HepG2 (cell line): ENCODE data around the gene HDAC4. TPM values are rescaled to one million over a fixed set of nuclear protein-coding genes. Genes with fewer than 3 reads are reported as not detected.
A peak's percentile ranks its signal among the peaks of the same experiment; 100 is the strongest.

ENCODE experiments used
- ATAC-seq: fragments of 200-7000 bp; cut with Tn5 transposase; 3 replicates; pipeline ENCODE4 v1.9.1; 2020; ENCODE audit warnings: mild to moderate bottlenecking, moderate library complexity
- BruUV-seq: library from RNA; stranded (reverse); fragments of 400-500 nt; replicated peaks from 2 replicates; lab custom pipeline; 2021; lab: Mats Ljungman, UMichigan
- CTCF ChIA-PET: fragments of 300-600 bp; formaldehyde crosslinking; extraction: SDS; loops from one replicate; lab custom pipeline; 2021; ENCODE audit warnings: low total read pairs, inconsistent platforms, low intra/inter-chr PET ratio; lab: Yijun Ruan, JAX
- POLR2A ChIA-PET: fragments of 350-600 bp; sonication (Branson Sonifier 250); formaldehyde crosslinking; loops from one replicate; lab custom pipeline; 2020; ENCODE audit warnings: antibody characterized with exemption, inconsistent platforms; lab: Yijun Ruan, JAX
- DNase-seq: peaks from one replicate; pipeline ENCODE4 v3.0.0-alpha.2; 2015; ENCODE audit warnings: low spot score
- FAIRE-seq: peaks from 3 replicates; lab custom pipeline; 2011; peaks lifted over from hg19 to GRCh38; lab: Jason Lieb, UNC
- H2AFZ ChIP-seq: one replicate; pipeline ENCODE4 v1.6.1; 2011; ENCODE audit warnings: low read length, inconsistent platforms
- H3K27ac ChIP-seq: fragments of 300-600 bp; 3 replicates; pipeline ENCODE4 v1.8.0; 2011; ENCODE audit warnings: mixed run types, mild to moderate bottlenecking, mixed read lengths, low read length, inconsistent platforms; ENCODE audit not compliant: insufficient read depth; ENCODE audit errors: extremely low read length
- H3K27me3 ChIP-seq, 2 experiments: fragments of 200-600 bp in 1 of 2; 2 replicates in 1 of 2; 3 replicates in 1 of 2; pipeline versions ENCODE4 v1.6.0 to v1.8.0; 2011; ENCODE audit warnings: low read length in 2 of 2, mild to moderate bottlenecking in 2 of 2, moderate library complexity in 2 of 2, inconsistent platforms in 1 of 2; ENCODE audit not compliant: insufficient read depth in 2 of 2, control insufficient read depth in 1 of 2
- H3K36me3 ChIP-seq, 2 experiments: fragments of 200-600 bp in 1 of 2; replicated peaks in 1 of 2; 2 replicates in 1 of 2; 3 replicates in 1 of 2; pipeline versions ENCODE4 v1.5.1 to v1.8.0; 2011; ENCODE audit warnings: low read length in 2 of 2, inconsistent platforms in 1 of 2; ENCODE audit not compliant: insufficient read depth in 2 of 2, control insufficient read depth in 1 of 2
- H3K4me1 ChIP-seq: 2 replicates; pipeline ENCODE4 v1.5.1; 2012; ENCODE audit warnings: low read length, inconsistent platforms; ENCODE audit not compliant: insufficient read depth
- H3K4me2 ChIP-seq: 2 replicates; pipeline ENCODE4 v1.6.0; 2011; ENCODE audit warnings: low read depth, low read length, inconsistent platforms
- H3K4me3 ChIP-seq, 3 experiments: fragments of 200-600 bp in 1 of 3; sonication (generic), shearing (Covaris generic) in 1 of 3; replicated peaks in 1 of 3; 2 replicates each; pipeline ENCODE4 v1.5.1; 2011 to 2016; ENCODE audit warnings: low read length in 3 of 3, inconsistent platforms in 2 of 3, low read depth in 2 of 3, mild to moderate bottlenecking in 2 of 3, control low read depth in 1 of 3, mixed read lengths in 1 of 3; ENCODE audit not compliant: insufficient read depth in 1 of 3
- H3K79me2 ChIP-seq: one replicate; pipeline ENCODE4 v1.6.1; 2011; ENCODE audit warnings: low read length, inconsistent platforms; ENCODE audit not compliant: insufficient read depth
- H3K9ac ChIP-seq: 2 replicates; pipeline ENCODE4 v1.6.0; 2011; ENCODE audit warnings: mild to moderate bottlenecking, low read depth, low read length, inconsistent platforms; ENCODE audit not compliant: insufficient read depth
- H3K9me3 ChIP-seq: 2 replicates; pipeline ENCODE4 v1.5.1; 2012; ENCODE audit warnings: mild to moderate bottlenecking, low read length
- H4K20me1 ChIP-seq: 2 replicates; pipeline ENCODE4 v1.6.0; 2011; ENCODE audit warnings: inconsistent platforms, mild to moderate bottlenecking, low read length, moderate library complexity; ENCODE audit not compliant: insufficient read depth
- ATF4 ChIP-seq, 2 experiments: fragments of 450-650 bp in 1 of 2; sonication (generic) in 1 of 2; formaldehyde crosslinking; IDR thresholded peaks; 2 replicates each; pipeline versions ENCODE4 v1.5.0 to v1.8.0; 2020 to 2022; ENCODE audit warnings: mild to moderate bottlenecking in 1 of 2, missing genetic modification reagents in 1 of 2
- FOXP1 ChIP-seq, 2 experiments: fragments of 450-650 bp in 1 of 2; IDR thresholded peaks; 2 replicates each; pipeline ENCODE4 v1.6.1; 2017 to 2018; ENCODE audit warnings: antibody characterized with exemption in 1 of 2
- MNT ChIP-seq: fragments of 450-650 bp; IDR thresholded peaks from 2 replicates; pipeline ENCODE4 v1.6.1; 2016
- NONO ChIP-seq, 2 experiments: fragments of 450-650 bp in 1 of 2; sonication (generic) in 1 of 2; formaldehyde crosslinking in 1 of 2; IDR thresholded peaks in 1 of 2; conservative IDR thresholded peaks in 1 of 2; 2 replicates each; pipeline versions ENCODE4 v1.6.1 to v1.8.0; 2017 to 2022; ENCODE audit warnings: mild to moderate bottlenecking in 1 of 2, missing genetic modification reagents in 1 of 2, moderate library complexity in 1 of 2
- RORA ChIP-seq: sonication (generic); formaldehyde crosslinking; IDR thresholded peaks from 2 replicates; pipeline ENCODE4 v1.5.0; 2020; ENCODE audit warnings: mild to moderate bottlenecking, missing genetic modification reagents, moderate library complexity
- SALL1 ChIP-seq: sonication (generic); formaldehyde crosslinking; IDR thresholded peaks from 2 replicates; pipeline ENCODE4 v1.8.0; 2022; ENCODE audit warnings: mild to moderate bottlenecking, missing genetic modification reagents
- SOX6 ChIP-seq, 2 experiments: fragments of 450-650 bp in 1 of 2; sonication (generic) in 1 of 2; formaldehyde crosslinking in 1 of 2; IDR thresholded peaks; 2 replicates each; pipeline versions ENCODE4 v1.4.0 to v1.6.1; 2017 to 2020; ENCODE audit warnings: antibody characterized with exemption in 1 of 2, mild to moderate bottlenecking in 1 of 2, missing genetic modification reagents in 1 of 2
- SRSF1 ChIP-seq: fragments of 200-400 bp; formaldehyde crosslinking; optimal IDR thresholded peaks from 2 replicates; pipeline ENCODE3; 2017; ENCODE audit warnings: mild to moderate bottlenecking, low read depth, low read length, moderate library complexity
- TFAP4 ChIP-seq: sonication (generic); IDR thresholded peaks from 2 replicates; pipeline ENCODE4 v1.6.1; 2016; ENCODE audit warnings: low read depth, borderline replicate concordance
- XBP1 ChIP-seq: sonication (generic); formaldehyde crosslinking; IDR thresholded peaks from 2 replicates; pipeline ENCODE4 v1.5.0; 2020; ENCODE audit warnings: missing genetic modification reagents
- WGBS: methylation state at CpG from one replicate; pipeline ENCODE4 v1.1.6; 2017; ENCODE audit warnings: low lambda C conversion rate; 5-methylcytosine and 5-hydroxymethylcytosine counted together
- in situ Hi-C: cut with HindIII; loops from 2 replicates; pipeline ENCODE4 v1.10.0; 2017; ENCODE audit warnings: low pct_unique_long_range_greater_than_20kb; ENCODE audit not compliant: extremely low pct_ligation_motif_present
- intact Hi-C: fragments of 100-400 bp; cut with micrococcal nuclease; formaldehyde crosslinking; loops from one replicate; pipeline ENCODE4 v1.10.0; 2022; ENCODE audit not compliant: unreplicated experiment
- polyA plus RNA-seq, 8 experiments: library from polyadenylated mRNA; depleted of rRNA in 3 of 8; stranded (reverse) in 7 of 8; unstranded in 1 of 8; fragments of >200 nt; fragmentation: Illumina TruSeq in 4 of 8; extraction: Trizol in 4 of 8; gene quantifications; 2 replicates each; pipeline versions ENCODE4 v1.2.1 to v1.2.3, GENCODE V29; 2011 to 2016; ENCODE audit warnings: low read depth in 4 of 8, missing spikeins in 1 of 8, mixed read lengths in 1 of 8; ENCODE audit not compliant: insufficient read depth in 1 of 8
- total RNA-seq, 5 experiments: library from RNA; depleted of rRNA; stranded (reverse); fragments of >200 nt; fragmentation: Illumina TruSeq; extraction: Trizol; gene quantifications; 2 replicates each; pipeline ENCODE4 v1.2.3, GENCODE V29; 2016; ENCODE audit warnings: low read depth in 1 of 5

Gene HDAC4
- total and polyA plus RNA-seq, 2 of the 13 experiments (the other 11 are each of a cell fraction or from before 2014, with no cell fraction given) = 10.1 to 11.5 TPM

- Histone ChIP-seq H3K9ac (no peak overlapping the region), H3K36me3 (peaks cover 21 to 55% of the 10 kb centered on the region in 2 experiments), H3K4me3 (no peak overlapping the region), H3K4me1 (no peaks in the 10 kb centered on the region), H3K4me2 (no peak overlapping the region), H3K9me3 (no peaks in the 10 kb centered on the region), H2AFZ (no peak overlapping the region), H3K79me2 (no peaks in the 10 kb centered on the region), H3K27ac (no peak overlapping the region), H4K20me1 (no peaks in the 10 kb centered on the region; the same call in 1 of the 2 replicates), H3K27me3 (no peaks in the 10 kb centered on the region)
- ChIA-PET POLR2A (no interaction called here), CTCF (no interaction called here)
- FAIRE-seq (no peak), DNase-seq (no peak), ATAC-seq (no peak)
- intact Hi-C loops = no loop called here
- peak; percentile 64 for TF ChIP-seq MNT
- no peak for TF ChIP-seq RORA (CRISPR knock-in tag)
- BruUV-seq = no TSS peak
- 98% methylated on average over 15 of the region's 16 CpGs for WGBS
- in situ Hi-C loops = no loop called here
Observed at GRCh38 chr2:239151201-239152131, 249.4 kb downstream of the HDAC4 start.

GRCh38 chr2:239150125-239151011 is 250.5 kb downstream of the HDAC4 start:
- no peak overlapping the region for H3K9ac ChIP-seq
- H3K27me3 ChIP-seq = no peaks in the 10 kb centered on the region
- no peak overlapping the region for H3K4me2 ChIP-seq
- H4K20me1 ChIP-seq = no peaks in the 10 kb centered on the region; the same call in 1 of the 2 replicates
- no peak for FAIRE-seq
- no TSS peak for BruUV-seq
- H2AFZ ChIP-seq = no peak overlapping the region
- no peaks in the 10 kb centered on the region for H3K4me1 ChIP-seq
- intact Hi-C loops = no loop called here
- H3K27ac ChIP-seq = no peak overlapping the region
- CTCF ChIA-PET = no interaction called here
- in situ Hi-C loops = no loop called here
- no peaks in the 10 kb centered on the region for H3K9me3 ChIP-seq
- ATAC-seq = no peak
- peaks cover 20 to 44% of the 10 kb centered on the region in 2 experiments for H3K36me3 ChIP-seq
- H3K79me2 ChIP-seq = no peaks in the 10 kb centered on the region
- POLR2A ChIA-PET = no interaction called here
- DNase-seq = no peak
- no peak overlapping the region for H3K4me3 ChIP-seq
- 88% methylated on average over 9 of the region's 9 CpGs for WGBS
- no peak for TF ChIP-seq XBP1
- TF ChIP-seq SRSF1 = no peak
- TF ChIP-seq NONO (IDR thresholded peaks at IDR 0.05) = 0 out of 2 replicates have a peak, but pooled peaks have one; percentile 50
- TF ChIP-seq NONO (CRISPR knock-in tag; conservative IDR thresholded peaks at IDR 0.05) = no peak
- no peak for TF ChIP-seq TFAP4
- no peak for TF ChIP-seq SALL1 (CRISPR knock-in tag)
- 0 out of 2 replicates have a peak, but pooled peaks have one; percentile 54 for TF ChIP-seq SOX6 (IDR thresholded peaks at IDR 0.05)
- TF ChIP-seq SOX6 (CRISPR knock-in tag; IDR thresholded peaks at IDR 0.05) = no peak
- peak; percentile 60 for TF ChIP-seq FOXP1 (IDR thresholded peaks at IDR 0.05)
- TF ChIP-seq FOXP1 (CRISPR knock-in tag; IDR thresholded peaks at IDR 0.05) = no peak
- no peak for TF ChIP-seq ATF4 (CRISPR knock-in tag; IDR thresholded peaks at IDR 0.05)
